OCI-LY7 (cell line): ENCODE results near the gene DOC2A.

Source experiments
- EZH2phosphoT487 ChIP-seq: fragments of 200-600 bp; sonication (generic); IDR thresholded peaks from 2 replicates; pipeline ENCODE4 v1.6.1; 2018; ENCODE audit warnings: low read depth, borderline replicate concordance, mild to moderate bottlenecking, mixed run types, antibody characterized with exemption, low read length, moderate library complexity, mixed read lengths
- TF ChIP-seq, protein P1 (sequence below): fragments of 200-600 bp; sonication (generic); conservative IDR thresholded peaks from 2 replicates; pipeline ENCODE4 v1.5.1; 2014; ENCODE audit warnings: mild to moderate bottlenecking, antibody characterized with exemption, low read length, moderate library complexity, mixed read lengths

DNA sequence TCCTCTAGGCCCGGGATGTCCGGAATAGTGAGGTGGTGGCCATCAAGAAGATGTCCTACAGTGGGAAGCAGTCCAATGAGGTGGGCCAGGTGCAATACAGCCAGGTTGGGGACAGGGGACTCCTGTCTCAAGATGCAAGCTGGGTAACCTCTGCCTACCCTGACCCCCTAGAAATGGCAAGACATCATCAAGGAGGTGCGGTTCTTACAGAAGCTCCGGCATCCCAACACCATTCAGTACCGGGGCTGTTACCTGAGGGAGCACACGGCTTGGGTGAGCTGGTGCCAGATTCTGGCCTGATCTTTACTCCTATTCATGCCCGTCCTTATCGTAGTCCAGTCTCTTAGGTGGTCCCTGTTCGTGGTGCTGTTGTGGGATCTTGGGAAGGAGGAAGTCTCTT is 32.7 kb downstream of the DOC2A start:
- TF ChIP-seq, protein P1, sequence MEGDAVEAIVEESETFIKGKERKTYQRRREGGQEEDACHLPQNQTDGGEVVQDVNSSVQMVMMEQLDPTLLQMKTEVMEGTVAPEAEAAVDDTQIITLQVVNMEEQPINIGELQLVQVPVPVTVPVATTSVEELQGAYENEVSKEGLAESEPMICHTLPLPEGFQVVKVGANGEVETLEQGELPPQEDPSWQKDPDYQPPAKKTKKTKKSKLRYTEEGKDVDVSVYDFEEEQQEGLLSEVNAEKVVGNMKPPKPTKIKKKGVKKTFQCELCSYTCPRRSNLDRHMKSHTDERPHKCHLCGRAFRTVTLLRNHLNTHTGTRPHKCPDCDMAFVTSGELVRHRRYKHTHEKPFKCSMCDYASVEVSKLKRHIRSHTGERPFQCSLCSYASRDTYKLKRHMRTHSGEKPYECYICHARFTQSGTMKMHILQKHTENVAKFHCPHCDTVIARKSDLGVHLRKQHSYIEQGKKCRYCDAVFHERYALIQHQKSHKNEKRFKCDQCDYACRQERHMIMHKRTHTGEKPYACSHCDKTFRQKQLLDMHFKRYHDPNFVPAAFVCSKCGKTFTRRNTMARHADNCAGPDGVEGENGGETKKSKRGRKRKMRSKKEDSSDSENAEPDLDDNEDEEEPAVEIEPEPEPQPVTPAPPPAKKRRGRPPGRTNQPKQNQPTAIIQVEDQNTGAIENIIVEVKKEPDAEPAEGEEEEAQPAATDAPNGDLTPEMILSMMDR = no peak
- TF ChIP-seq EZH2phosphoT487 = no peak
